GM18498 (cell line): ENCODE results near the gene CACNB2.

Source experiments
- ATAC-seq: cut with Tn5 transposase; IDR thresholded peaks from one replicate; pipeline ENCODE4 v1.9.1; 2021; ENCODE audit warnings: mild to moderate bottlenecking, moderate library complexity; ENCODE audit not compliant: unreplicated experiment

The CACNB2 gene

DNA sequence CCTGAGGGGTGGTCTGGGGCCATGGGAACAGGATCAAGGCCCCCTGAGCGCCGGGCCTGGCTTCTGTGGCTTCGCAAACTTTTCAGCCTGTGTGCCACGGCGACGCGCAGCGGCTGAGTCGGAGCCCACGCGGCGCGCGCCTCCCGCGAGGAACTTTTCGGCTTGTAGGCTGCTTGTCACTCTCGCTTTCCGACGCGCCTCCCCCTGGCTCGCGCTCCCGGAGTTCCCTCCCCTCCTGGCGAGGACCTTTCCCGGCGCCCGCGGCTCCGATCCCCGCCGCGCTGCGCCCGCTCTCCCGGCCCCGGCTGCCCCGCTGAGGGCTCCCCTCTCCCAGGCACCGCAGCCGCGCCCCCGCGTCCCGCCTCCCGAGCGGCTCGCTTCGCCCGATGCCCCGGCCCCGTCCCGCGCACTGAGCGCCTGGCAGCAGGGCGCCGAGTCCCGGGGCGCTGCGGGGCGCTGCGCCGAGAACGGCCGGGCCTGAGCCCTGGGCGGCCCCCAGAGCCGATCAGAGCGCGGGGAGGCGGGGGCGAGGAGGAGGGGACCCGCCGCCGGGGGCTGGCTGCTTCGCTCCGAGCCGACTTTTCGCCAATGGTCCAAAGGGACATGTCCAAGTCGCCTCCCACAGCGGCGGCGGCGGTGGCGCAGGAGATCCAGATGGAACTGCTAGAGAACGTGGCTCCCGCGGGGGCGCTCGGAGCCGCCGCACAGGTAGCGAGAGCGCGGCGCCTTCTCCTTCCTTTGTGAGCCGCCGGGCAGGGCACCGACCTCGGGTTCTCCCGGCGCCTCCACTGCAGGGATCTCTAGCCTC is at the start of gene CACNB2:
Gene CACNB2, plus strand, starts transcription at position 276 of the 808 bp plus-strand sequence.
- no peak for ATAC-seq

DNA sequence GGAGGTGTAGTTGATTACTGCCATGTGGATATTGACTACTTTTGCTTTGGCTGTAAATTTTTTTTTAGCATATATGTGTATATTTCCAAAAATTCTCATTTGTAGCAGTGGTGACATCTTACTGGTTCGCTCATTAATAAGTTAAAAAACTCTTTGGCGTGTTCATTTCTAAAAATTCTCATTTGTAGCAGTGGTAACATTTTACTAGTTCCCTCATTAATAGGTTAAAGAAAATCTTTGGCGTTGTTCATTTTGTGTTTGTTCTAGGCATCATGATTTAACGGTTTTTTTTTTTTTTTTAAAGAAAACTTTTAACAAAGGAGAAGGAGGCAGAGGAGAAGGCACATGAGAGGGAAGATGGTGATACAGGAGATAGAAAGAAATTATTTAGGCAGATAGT is 45.9 kb upstream of the CACNB2 start:
- no peak for ATAC-seq

DNA sequence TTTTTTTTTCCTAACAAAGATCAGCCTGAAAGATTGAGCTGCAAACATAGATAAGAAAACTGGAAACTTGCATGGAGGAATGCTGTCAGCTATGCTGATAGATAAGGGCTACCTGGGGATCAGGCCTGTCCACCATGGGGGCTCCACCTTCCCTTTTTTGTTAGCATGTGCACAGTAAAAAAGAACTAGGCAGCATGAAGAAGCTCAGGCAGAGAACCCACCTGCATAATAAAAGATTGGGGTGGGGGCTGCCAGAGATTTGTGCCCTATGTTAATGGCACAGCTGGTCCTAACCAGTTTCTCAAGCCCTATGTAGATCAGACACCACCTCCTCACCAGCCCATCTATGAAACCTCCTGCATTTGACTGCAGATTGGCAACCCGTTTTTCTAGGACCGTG is 45.4 kb upstream of the CACNB2 start:
- ATAC-seq: no peak

DNA sequence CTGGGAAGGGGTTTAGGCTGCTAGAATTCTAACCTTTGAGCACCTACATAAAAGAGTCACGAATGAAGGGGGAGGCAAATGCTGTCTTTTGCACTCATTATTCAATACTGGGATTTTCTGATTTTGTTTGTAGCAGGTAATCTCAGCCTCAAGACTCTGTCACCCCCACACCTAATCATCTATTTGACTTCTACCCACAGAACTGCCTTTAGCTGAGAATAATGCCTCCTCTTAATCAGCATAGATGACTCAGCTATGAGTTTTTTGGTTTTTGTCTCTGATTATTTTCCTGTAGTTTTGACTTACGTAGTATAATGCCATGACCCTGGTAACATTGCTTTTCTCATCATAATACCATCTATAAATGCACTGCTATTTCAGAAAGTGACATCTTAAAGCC is 42.7 kb upstream of the CACNB2 start:
- ATAC-seq: no peak

DNA sequence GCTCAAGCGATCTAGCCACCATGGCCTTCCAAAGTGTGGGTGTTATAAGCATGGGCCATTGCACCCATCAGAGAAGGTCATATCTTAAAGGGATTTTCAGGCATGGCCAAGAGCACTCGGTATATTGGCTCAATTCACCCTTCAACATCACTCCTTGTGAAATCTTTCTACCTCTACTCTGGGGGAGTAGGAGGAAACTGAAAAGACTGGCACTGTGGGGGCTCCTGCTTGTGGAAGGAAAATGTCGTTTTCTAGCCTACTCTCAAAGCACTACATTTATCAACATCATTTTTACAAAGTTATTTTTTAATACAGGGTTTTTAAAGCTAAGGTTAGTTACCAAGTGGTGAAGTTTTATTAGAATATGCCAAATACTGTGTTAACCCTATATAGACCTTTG is 42.0 kb upstream of the CACNB2 start:
- ATAC-seq: no peak

DNA sequence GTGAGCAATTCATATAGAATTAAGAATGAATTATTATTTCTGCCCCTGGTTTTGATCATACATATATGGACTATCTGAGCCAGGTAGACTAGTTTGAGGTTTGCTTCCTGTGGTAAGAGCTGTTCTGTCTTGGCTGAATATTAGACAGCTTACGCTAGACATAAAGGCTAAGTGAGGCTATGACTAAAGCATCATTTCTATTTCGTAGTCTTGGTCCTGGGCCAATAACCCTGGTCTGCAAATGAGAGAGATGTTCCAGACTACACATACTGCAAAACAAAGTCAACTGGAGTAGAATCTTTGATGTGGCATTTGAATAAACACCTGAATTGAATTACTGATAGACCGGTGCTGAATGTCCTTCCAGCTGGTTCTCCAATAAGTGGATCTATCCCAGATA is 40.8 kb upstream of the CACNB2 start:
- no peak for ATAC-seq

DNA sequence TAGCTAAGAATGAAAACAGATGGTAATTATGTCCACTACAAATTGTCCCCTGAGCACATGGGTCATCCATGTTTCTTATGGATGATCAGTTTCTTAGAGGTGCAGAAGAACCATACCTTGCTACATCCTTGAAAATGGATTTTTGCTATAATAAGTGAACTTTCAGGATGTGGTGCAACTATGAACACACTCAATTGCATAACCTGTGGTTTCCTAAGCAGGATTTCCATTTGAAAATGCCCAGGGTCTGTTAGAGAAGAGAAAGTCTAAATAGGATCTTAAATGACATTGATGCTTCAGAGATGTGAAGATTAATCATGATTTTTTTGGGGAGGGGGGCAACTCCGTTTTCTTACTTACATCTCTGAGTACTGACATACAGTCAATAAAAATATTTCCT is 39.6 kb upstream of the CACNB2 start:
- ATAC-seq: no peak

DNA sequence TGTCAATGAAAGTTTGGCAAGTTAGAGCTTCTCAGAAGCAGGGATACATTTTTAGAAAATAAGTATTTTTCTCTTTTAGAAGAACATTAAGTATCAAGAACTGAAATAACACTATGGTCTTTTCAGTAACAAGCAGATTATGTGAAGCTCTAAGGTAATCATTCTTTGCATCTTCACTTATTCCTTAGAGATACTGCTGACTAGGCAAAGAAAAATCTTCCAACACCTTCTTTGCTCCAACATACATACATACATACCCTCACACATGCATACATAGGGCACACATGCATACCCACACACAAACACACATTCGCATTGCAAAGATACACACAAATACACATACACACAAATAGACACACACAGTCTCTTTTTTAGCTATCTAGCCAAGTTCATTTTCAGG is 37.8 kb upstream of the CACNB2 start:
- no peak for ATAC-seq

DNA sequence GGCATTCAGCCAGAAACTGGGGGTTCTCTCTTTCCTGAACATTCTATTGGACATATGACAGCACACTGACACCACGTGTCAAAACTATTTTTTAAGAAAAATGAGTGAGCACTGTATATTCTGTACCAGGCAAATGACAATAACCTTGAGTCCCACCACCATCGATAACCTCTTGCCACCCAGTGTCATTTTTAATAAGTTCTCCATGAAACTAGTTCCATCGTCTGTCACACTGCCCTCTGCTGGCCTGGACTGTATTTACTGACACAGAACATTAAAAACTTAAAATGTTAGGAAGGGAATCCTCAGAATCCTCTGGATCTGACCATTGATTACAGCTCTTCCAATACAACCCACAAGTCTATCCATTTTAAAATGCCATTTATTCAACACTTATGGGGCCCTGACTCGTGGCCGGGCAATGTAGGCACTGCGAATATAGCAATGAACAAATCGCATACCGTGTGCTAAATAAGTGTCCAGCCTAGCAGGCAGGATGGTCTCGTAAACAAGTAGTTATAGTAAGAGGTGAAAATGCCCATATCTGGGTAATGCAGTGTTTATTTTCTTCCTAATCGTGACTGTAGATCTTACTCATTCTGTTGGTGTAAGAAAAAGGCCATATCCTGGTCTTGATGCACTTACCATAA is 35.9 kb upstream of the CACNB2 start:
- no peak for ATAC-seq

DNA sequence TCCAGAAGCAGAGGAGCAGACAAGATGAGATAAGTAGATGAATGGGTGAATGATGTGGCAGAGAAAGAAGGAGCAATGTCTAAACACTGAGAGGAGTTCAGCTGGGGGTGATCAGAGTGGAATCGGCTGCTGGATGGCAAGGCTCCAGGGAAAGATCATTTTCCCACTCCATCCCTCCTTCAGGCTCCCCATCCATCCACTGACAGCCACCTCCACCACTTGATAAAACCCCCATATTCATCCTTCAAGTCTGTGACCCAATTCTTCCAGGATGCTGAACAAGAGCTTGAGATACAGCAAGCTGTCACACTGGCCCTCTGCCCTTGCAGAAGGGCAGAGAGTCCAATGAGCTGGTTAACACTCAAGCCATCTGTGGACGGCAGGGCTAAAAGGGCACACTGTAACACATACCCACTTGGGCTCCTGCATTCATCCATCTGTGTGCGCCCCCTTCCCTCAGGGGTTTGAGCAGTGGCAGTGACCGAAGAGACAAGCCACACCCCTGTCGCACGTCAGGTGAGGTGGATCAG is 30.8 kb upstream of the CACNB2 start:
- ATAC-seq: no peak

DNA sequence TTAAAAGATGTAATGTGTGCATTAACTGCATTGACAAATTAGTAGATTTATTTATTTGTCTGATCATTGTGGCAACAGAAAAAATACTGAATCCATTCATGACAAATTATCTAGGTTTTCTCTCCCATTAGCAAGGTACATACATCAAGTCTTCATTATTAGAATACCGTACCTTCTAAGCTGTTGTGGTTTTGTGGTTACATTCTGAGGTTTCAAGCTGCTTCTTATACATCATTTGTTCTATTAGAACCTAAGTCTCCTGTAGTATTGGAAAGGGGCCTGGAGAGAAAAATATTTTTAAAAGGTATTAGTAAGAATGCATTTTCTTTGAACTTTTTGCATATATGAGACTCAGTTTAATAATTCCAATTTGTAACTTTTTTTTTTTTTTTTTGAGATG is 26.3 kb upstream of the CACNB2 start:
- ATAC-seq: no peak

DNA sequence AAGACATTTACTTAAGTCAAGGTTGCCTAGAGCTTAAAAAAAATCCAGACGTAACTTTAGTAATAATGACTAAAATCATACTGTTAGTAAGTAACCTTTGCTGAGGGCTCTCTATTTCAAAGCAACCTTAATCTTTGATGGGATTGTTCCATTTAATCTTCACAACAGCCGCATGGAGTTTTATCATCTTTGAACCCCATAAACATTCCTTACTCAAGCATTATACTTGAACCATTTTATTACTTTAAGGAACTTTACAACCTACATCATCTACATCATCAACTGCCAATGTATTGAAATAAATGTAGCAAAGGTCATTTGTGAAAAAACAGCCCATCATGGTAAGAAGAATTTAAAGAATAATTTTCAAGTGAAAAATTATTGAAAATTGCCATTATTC is 22.9 kb upstream of the CACNB2 start:
- ATAC-seq: no peak

DNA sequence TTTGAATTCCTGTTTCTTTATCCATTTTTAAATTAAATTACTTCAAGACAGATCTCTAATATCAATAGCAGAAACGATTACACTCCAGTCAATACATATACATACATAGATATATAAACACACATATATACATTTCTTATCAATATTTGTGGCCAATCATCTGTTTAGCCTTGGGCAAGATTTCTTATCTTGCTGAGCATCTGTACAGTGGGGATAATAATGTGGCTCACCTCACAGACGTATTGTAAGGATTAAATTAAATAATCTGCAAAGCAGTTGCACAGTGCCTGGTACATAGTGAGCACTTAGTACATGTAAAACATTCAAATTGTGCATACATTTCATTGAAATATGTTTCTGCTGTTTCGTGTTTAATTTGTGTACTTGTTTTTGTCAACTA is 17.5 kb upstream of the CACNB2 start:
- no peak for ATAC-seq

DNA sequence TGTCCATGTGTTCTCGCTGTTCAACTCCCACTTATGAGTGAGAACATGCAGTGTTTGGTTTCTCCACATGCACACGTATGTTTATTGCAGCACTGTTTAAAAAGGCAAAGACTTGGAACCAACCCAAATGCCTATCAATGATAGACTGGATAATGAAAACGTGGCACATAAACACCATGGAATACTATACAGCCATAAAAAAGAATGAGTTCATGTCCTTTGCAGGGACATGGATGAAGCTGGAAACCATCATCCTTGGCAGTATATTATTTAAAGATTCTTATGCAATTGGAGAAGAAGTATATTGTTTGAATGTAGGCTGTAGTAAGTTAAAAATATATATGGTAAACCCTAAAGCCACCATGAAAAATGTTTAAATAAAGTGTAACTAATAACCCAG is 7.2 kb upstream of the CACNB2 start:
- no peak for ATAC-seq

DNA sequence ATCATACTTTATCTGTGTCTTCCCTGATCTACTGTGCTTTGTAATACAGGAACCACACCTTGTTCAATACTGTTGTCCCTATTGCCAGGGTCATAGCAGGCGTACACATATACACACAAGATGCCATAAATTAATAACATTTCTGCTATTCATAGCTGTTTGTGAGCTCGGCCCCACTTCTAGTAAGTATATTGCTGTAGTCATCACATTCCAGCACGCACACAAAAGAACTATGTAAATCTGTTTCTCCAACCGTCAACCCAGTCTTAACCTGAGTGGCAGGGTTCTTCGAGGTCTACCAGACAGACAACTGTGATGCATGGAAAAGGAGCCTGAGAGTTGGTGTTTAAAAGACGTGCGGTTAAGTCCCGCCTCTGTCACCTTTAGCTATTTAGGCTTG is 5.7 kb upstream of the CACNB2 start:
- no peak for ATAC-seq

DNA sequence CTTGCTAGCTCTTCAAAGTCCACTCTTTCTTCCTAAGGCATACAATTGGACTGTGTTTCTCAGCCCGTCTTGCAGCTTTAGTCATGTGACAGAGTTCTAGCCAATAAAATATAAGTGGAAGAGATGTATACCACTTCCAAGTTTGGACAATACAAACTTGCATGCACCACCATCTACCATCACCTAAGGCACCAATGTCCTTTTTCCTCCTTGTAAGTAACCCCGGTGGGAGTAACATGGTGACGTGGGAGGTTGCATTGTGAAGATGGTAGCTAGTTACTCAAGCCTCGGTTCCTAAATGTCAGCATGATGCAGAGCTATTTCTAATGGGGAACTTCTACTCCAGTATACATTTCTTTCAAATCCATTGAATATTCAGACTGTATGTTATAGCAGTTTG is 5.3 kb upstream of the CACNB2 start:
- no peak for ATAC-seq

DNA sequence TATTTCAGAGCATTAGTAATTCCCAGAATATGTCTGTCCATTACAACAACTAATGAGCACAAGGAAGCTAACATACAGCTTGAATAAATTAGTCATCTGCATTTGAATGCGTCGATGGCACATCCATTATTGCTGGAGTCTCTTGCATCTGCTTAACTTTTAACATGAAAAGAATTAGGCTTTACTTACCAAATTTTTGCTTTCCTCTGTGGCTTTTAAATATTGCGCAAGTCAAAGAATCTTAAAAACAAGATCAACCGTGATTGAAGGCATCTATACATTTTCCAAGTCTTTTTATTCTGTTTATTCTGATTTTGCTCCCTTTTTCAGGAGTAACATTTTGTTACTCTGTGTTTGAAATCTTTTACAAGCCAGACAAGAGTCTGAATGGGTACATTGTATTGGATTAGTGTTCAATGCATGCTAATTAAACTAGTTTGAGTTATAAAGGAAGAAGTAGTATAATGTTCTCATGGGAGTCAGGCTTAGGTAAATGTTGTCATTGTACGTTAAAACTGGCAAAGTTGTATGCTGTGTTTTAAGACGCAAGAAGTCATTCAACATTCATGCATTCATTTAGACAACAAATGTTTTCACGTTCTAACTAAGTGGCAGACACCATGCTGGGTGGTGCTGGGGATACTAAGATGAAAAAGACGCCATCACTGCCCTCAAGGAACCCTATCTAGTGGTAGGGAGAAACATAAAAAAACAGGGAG is 4.0 kb upstream of the CACNB2 start:
- no peak for ATAC-seq

DNA sequence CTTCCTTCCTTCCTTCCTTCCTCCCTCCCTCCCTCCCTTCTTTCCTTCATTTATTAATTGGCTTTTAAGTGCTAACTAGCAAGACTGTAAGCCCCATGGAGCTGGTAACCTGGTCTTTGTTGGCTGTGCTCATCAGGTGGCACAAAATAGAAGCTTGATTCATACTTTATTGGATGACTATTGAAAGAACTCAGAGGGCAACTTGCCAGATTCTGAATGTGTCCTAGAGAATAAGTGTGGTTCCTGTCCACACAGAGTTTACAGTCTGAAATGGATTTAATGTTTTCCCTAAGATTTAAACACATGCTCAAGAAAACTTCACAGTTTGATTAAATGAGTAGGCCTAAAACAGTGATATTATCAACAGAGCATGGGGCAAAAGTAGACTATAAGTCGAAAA is 3.1 kb upstream of the CACNB2 start:
- no peak for ATAC-seq

DNA sequence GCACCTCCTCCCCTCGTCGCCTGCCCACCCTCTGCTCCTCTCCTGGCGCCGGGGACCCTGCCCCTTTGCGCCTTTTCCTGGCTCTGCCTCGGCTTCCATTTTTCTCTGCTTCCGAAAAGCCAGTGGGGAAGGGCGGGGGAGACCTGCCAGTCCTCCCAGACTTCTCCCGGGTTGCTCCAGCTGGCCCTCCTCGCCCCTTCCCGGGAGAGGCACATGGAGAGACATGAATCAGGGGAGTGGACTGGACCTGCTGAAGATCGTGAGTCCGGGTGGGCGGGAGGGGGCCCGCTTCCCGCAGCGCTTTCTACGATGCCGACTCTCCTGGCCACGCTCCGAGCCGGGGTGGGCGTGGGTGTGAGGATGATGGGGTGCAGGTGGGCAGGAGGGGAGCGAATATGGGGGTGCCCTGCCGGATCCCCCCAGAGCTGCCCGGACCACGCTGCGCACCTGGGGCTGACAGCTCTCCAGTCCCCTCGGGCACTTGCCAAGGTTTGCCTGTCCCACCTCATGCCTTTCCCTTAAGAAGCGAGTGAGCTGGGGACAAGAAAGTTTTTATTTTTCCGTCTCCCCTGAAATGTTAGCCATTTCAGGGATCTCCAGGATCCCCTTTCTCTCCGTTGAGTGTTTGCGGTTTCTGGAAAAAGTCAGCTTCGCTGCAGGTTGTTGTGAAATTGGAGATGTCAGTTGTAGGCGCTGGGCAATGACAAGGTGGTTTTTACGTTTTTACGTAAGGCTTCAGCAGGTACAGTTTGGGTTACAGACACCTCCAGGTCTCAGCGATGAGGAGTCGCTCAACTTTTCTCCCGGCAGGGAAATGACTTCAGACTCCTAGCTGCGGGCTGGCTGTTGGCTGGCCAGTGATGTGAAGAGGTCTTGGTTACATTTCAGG is 977 bp downstream of the CACNB2 start:
- no peak for ATAC-seq

DNA sequence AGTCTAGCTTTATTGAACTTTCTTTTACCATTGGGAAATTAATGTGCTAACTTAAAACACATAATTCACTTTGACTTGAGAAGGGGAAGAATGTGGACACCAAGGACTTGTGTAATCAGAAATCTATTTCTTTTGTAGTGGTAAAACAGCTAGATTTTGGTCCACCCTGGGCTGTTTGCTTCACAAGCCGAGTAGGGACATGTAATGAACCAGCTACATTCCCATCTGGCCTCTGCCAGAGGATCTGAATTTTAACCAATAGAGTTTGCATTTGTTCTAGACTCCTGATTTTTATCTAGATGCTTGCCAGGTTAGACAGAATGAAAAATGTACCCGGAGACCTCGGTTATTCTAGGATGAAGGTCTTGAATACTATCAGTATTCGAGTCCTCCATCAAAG is 1.9 kb downstream of the CACNB2 start:
- ATAC-seq: no peak

DNA sequence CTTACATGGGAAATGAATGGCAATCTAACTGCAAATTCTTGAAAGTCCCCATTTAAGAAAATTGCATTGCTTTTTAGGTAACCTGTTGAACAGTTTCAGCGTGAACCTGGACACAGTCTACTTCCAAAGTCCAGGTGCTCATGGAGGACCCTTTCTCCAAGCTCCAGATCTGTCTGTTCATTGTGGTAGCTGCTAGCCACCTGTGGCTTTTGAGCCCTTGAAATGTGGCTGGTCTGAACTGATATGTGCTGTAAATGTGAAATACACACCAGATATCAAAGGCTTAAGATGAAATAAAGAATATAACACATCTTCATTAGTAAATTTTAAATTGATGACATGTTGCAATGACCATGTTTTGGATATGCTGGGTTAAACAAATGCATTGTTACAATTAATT is 4.2 kb downstream of the CACNB2 start:
- ATAC-seq: no peak
